GM06990 (cell line): ENCODE measurements around the gene NFILZ.

Experiments
- DNase-seq: peaks from one replicate; pipeline ENCODE4 v3.0.0-alpha.2; 2011; ENCODE audit not compliant: insufficient read length; ENCODE audit errors: extremely low read depth
- H3K27me3 ChIP-seq: replicated peaks from 2 replicates; pipeline ENCODE4 v1.6.0; 2011; ENCODE audit warnings: low read length; ENCODE audit not compliant: control insufficient read depth, insufficient read depth
- H3K36me3 ChIP-seq: 2 replicates; pipeline ENCODE4 v1.5.1; 2011; ENCODE audit warnings: low read length; ENCODE audit not compliant: control insufficient read depth, insufficient read depth
- H3K4me3 ChIP-seq: replicated peaks from 2 replicates; pipeline ENCODE4 v1.5.1; 2011; ENCODE audit warnings: low read depth, mild to moderate bottlenecking, control low read depth, low read length
- TF ChIP-seq, protein P1 (sequence below): IDR thresholded peaks from 2 replicates; pipeline ENCODE4 v1.5.1; 2011; ENCODE audit warnings: low read length, control low read depth, mild to moderate bottlenecking, inconsistent platforms; ENCODE audit not compliant: insufficient read depth, poor library complexity, severe bottlenecking

The NFILZ gene

DNA sequence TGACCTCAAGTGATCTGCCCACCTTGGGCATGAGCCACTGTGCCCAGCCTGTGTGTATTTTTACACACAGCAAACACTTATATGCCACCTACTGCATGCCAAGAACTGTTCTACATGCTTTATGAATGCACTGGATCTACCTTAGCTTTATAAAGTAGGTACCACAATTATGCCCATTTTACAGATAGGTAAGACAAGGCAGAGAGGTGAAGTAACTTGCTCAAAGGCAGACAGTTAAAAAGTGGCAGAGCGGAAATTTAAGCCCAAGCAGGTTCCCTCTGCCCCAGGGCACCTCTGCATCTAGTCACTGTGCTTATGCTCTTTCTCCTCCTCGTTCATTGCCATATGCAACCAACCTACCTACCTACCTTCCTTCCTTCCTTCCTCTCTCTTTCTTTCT lies 30.4 kb upstream of the NFILZ start:
- H3K36me3 ChIP-seq, result no peaks in the 10 kb centered on the region
- TF ChIP-seq, protein P1, sequence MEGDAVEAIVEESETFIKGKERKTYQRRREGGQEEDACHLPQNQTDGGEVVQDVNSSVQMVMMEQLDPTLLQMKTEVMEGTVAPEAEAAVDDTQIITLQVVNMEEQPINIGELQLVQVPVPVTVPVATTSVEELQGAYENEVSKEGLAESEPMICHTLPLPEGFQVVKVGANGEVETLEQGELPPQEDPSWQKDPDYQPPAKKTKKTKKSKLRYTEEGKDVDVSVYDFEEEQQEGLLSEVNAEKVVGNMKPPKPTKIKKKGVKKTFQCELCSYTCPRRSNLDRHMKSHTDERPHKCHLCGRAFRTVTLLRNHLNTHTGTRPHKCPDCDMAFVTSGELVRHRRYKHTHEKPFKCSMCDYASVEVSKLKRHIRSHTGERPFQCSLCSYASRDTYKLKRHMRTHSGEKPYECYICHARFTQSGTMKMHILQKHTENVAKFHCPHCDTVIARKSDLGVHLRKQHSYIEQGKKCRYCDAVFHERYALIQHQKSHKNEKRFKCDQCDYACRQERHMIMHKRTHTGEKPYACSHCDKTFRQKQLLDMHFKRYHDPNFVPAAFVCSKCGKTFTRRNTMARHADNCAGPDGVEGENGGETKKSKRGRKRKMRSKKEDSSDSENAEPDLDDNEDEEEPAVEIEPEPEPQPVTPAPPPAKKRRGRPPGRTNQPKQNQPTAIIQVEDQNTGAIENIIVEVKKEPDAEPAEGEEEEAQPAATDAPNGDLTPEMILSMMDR, result no peak
- H3K4me3 ChIP-seq, result no peak overlapping the region
- no peaks in the 10 kb centered on the region for H3K27me3 ChIP-seq
- no peak for DNase-seq

DNA sequence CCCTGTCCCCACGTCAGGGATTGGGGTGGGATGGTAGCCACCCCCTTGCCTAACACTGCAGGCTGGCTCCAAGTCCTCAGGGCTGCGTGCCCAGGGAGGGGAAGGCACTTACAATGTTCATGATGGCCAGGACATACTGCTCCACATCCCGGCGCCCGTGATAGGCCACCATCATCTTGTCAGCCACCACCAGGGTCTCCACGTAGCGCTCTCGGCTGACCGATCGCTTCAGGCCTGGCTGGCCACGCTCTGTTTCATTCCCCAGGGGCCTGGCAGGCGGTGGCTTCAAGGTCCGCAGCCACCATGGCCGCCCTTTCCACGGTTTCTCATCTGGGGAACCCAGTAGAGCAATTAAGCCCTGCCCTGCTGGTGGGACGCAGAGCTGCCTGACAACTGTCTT lies 29.6 kb upstream of the NFILZ start:
- no peak for DNase-seq
- Histone ChIP-seq H3K27me3 (no peaks in the 10 kb centered on the region), H3K4me3 (no peak overlapping the region), H3K36me3 (no peaks in the 10 kb centered on the region)
- TF ChIP-seq, protein P1, result no peak

DNA sequence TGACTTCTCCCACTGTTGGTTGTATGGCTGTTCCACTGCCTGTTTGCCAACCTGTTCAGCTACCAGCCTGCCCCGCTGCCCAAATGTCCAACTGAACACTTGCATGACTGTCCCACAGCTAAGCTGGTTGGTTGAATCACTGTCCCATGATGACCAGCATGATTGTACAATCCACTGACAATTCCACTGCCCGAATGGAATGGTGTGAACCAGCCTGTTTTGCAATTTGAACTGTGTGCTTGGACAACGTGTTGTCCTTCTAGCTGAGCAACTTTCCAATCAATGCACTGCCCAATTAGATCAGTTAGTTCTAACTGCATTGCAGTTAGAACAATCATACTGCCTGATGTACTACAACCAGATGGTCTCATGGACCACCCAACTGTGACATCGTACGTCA lies 28.6 kb upstream of the NFILZ start:
- H3K36me3 ChIP-seq, result no peaks in the 10 kb centered on the region
- H3K4me3 ChIP-seq, result no peak overlapping the region
- TF ChIP-seq, protein P1, result no peak
- DNase-seq, result no peak
- H3K27me3 ChIP-seq, result no peaks in the 10 kb centered on the region

DNA sequence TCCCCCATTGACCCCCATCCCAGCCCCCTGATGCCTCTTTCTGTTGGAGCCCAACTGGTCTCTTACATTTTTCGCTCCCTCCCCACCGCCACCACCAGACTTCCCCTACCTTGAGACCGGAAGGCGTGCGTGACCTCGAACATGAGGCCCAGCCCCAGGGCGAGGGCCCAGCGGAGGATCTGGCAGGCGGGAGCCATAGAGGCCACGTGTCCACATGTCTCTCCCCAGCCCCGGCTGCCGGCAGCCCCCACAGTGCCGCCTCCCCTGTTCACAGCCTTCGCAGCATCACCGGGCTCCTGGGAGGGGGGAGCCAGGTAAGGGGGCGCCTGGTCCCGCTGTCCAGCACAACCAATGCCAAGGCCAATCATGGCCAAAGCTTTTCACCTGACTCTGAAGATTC lies 24.9 kb upstream of the NFILZ start:
- H3K36me3 ChIP-seq, result no peaks in the 10 kb centered on the region
- no peak for DNase-seq
- no peaks in the 10 kb centered on the region; the same call in 1 of the 2 replicates for H3K27me3 ChIP-seq
- no peak overlapping the region for H3K4me3 ChIP-seq
- TF ChIP-seq, protein P1, result no peak

DNA sequence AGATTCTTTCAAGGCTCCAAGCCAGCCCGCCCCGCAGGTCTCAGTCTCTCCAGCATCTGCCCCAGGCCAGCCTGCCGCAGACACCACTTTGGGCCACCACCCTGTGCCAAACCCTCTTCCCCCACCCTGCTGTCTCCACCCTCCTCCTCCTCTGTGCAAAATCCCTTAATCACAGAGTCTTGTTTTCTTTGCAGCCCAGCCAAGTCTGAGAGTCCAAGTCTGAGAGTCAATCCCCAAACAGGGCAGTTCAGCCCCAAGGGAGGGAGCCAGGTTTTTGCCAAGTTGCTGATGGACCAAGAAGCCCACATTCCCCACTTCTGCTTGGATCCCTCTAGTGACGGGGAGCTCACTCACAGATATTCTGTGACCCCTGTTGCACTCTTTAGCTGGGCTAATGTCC lies 23.0 kb upstream of the NFILZ start:
- Histone ChIP-seq H3K36me3 (no peaks in the 10 kb centered on the region), H3K4me3 (no peak overlapping the region), H3K27me3 (no peaks in the 10 kb centered on the region; the same call in 1 of the 2 replicates)
- DNase-seq, result no peak
- TF ChIP-seq, protein P1, result no peak

DNA sequence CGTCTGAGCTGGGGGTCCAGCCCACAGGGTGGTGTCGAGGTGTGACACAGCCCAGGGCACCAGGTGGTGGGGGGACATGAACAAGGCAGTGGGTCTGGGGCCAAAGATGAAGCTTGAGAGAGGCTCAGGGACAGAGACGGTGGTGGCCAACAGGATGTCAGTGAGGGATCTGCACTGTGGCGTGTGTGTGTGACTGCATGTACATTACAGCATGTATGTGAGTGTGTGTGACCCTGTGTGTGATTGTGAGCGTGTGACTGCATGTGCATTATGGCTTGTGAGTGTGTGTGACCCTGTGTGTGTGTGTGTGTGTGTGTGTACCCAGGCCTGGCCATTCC lies 21.5 kb upstream of the NFILZ start:
- no peaks in the 10 kb centered on the region; the same call in 1 of the 2 replicates for H3K27me3 ChIP-seq
- H3K36me3 ChIP-seq, result no peaks in the 10 kb centered on the region
- H3K4me3 ChIP-seq, result no peak overlapping the region
- no peak for DNase-seq
- TF ChIP-seq, protein P1, result no peak
